Activated CD8-positive, alpha-beta memory T cell treated with anti-CD3 and anti-CD28 coated beads, Interleukin-2, amount 50 U/mL, for 24 hours (primary cell): ENCODE measurements around the gene DUOX1.
"Not testable (repeated sequence)": the region's sequence is repeated elsewhere in the genome, so short reads cannot be mapped to it uniquely, and the experiment has no call there.

ENCODE experiments used
- DNase-seq: peaks from one replicate; pipeline ENCODE4 v3.0.0-alpha.2; 2020; ENCODE audit errors: extremely low read depth

The DUOX1 gene

GRCh38 chr15:45121706-45122417 is 7.9 kb upstream of the DUOX1 start:
- DNase-seq: no peak

GRCh38 chr15:45122719-45123118 is 7.1 kb upstream of the DUOX1 start:
- DNase-seq: no peak

- DNase-seq: no peak
These were observed 6.4 kb upstream of the DUOX1 start for GRCh38 chr15:45123397-45123796.

GRCh38 chr15:45126535-45127158 is 3.1 kb upstream of the DUOX1 start:
- DNase-seq: no peak

- DNase-seq: no peak
These were observed 689 bp upstream of the DUOX1 start for GRCh38 chr15:45128971-45129639.

GRCh38 chr15:45130291-45131000 is 652 bp downstream of the DUOX1 start:
- DNase-seq: no peak

GRCh38 chr15:45131510-45131909 is 1.7 kb downstream of the DUOX1 start:
- no peak for DNase-seq

GRCh38 chr15:45132844-45133560 is 3.2 kb downstream of the DUOX1 start:
- no peak for DNase-seq

- no peak for DNase-seq
These were observed 3.7 kb downstream of the DUOX1 start for GRCh38 chr15:45133561-45133920.

- no peak for DNase-seq
These were observed 4.3 kb downstream of the DUOX1 start for GRCh38 chr15:45134046-45134445.

GRCh38 chr15:45134682-45135604 is 5.1 kb downstream of the DUOX1 start:
- no peak for DNase-seq

- not testable (repeated sequence) for DNase-seq
These were observed 6.0 kb downstream of the DUOX1 start for GRCh38 chr15:45135705-45136377.

GRCh38 chr15:45136378-45136764 is 6.6 kb downstream of the DUOX1 start:
- DNase-seq: no peak

GRCh38 chr15:45137703-45138102 is 7.9 kb downstream of the DUOX1 start:
- DNase-seq: no peak

- no peak for DNase-seq
These were observed 9.3 kb downstream of the DUOX1 start for GRCh38 chr15:45138814-45139765.

GRCh38 chr15:45139770-45140169 is 10.0 kb downstream of the DUOX1 start:
- no peak for DNase-seq

- no peak for DNase-seq
These were observed 10.9 kb downstream of the DUOX1 start for GRCh38 chr15:45140557-45141250.

GRCh38 chr15:45141386-45141785 is 11.6 kb downstream of the DUOX1 start:
- DNase-seq: no peak
